ENCODE results near the gene CD247. TPM values are rescaled to one million over a fixed set of nuclear protein-coding genes. Genes with fewer than 3 reads are reported as not detected.
A peak's percentile ranks its signal among the peaks of the same experiment; 100 is the strongest.

CD247 gene
- total and polyA plus RNA-seq, 9 of the 15 experiments (the other 6 are each of a cell fraction or from before 2014, with no cell fraction given): 0.08 to 0.42 (median 0.28) TPM; not detected in 5

- no peak for TF ChIP-seq ZNF133 (CRISPR knock-in tag; IDR thresholded peaks at IDR 0.05)
- no peak for TF ChIP-seq DPF2 (IDR thresholded peaks at IDR 0.05)
- no peak; the same call in 1 of the 2 replicates for TF ChIP-seq ELF2 (CRISPR knock-in tag; IDR thresholded peaks at IDR 0.05)
- peak; percentile 71; the same call in 1 of the 2 replicates for TF ChIP-seq HNRNPL (IDR thresholded peaks at IDR 0.05; ENCODE audit: low read depth, low read length)
- TF ChIP-seq PATZ1 (CRISPR knock-in tag; IDR thresholded peaks at IDR 0.05; ENCODE audit: borderline replicate concordance): no peak
- TF ChIP-seq PHB (CRISPR knock-in tag; IDR thresholded peaks at IDR 0.05): no peak
- peak; percentile 72; the same call in 1 of the 2 replicates for TF ChIP-seq ZEB2 (IDR thresholded peaks at IDR 0.05)
- TF ChIP-seq SMARCC2 (IDR thresholded peaks at IDR 0.05; ENCODE audit: low read depth): no peak
- no peak for TF ChIP-seq ZNF668 (CRISPR knock-in tag; IDR thresholded peaks at IDR 0.05)
- no peak for TF ChIP-seq KDM4B (IDR thresholded peaks at IDR 0.05; ENCODE audit: borderline replicate concordance in 2 of 2, low read depth in 1 of 2)
- no peak for TF ChIP-seq OTX1 (CRISPR knock-in tag; IDR thresholded peaks at IDR 0.05)
- no peak for TF ChIP-seq ZNF398 (CRISPR knock-in tag; IDR thresholded peaks at IDR 0.05)
- TF ChIP-seq NFE2 (IDR thresholded peaks at IDR 0.05; ENCODE audit: low read depth): no peak
- peak; percentile 61 for TF ChIP-seq CTCFL (IDR thresholded peaks at IDR 0.05; ENCODE audit: borderline replicate concordance, insufficient read depth, low read depth, low read length, poor library complexity, severe bottlenecking)
- TF ChIP-seq CBX1 (IDR thresholded peaks at IDR 0.05; ENCODE audit: low read depth): peak; percentile 84
- TF ChIP-seq CBFA2T2 (conservative IDR thresholded peaks at IDR 0.05): no peak
- peak; percentile 48; the same call in 1 of the 2 replicates for TF ChIP-seq TAF7 (tag; IDR thresholded peaks at IDR 0.05)
- TF ChIP-seq ZNF354B (CRISPR knock-in tag; IDR thresholded peaks at IDR 0.05): no peak
- peak; percentile 90 for TF ChIP-seq THAP12 (CRISPR knock-in tag; IDR thresholded peaks at IDR 0.05)
Observed at GRCh38 chr1:167553136-167554027, 35.1 kb upstream of the CD247 start, which contains the start of gene CREG1 (continued).
